ENCODE measurements around the gene KAT14. TPM values are rescaled to one million over a fixed set of nuclear protein-coding genes. Genes with fewer than 3 reads are reported as not detected.
"Not testable (repeated sequence)": the region's sequence is repeated elsewhere in the genome, so short reads cannot be mapped to it uniquely, and the experiment has no call there.

KAT14 gene
- total RNA-seq, 1 donor = 18.2 TPM

DNA sequence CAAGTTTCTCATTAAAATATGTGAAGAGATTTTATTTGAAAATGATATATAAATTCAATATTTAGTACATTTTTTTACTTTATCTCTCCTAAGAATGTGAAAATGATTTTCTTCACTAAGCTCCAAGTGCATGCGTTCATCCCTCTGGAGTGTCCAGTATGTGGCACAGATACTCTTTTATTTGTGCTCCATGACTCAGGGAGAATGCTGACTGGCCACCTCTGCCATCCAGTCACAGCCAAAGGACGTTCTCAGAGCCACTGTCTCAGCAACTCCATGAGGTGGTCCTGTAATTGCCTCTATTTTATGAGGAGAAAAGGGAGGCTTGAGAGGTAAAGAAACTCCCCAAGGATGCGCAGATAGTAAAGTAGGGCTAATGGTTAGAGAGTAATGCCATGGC, 58.3 kb downstream of the KAT14 start:
- H3K4me3 ChIP-seq (ENCODE audit: low read depth, low read length) = no peak overlapping the region
- DNase-seq (ENCODE audit: low read depth) = no peak
- TF ChIP-seq, protein P1, sequence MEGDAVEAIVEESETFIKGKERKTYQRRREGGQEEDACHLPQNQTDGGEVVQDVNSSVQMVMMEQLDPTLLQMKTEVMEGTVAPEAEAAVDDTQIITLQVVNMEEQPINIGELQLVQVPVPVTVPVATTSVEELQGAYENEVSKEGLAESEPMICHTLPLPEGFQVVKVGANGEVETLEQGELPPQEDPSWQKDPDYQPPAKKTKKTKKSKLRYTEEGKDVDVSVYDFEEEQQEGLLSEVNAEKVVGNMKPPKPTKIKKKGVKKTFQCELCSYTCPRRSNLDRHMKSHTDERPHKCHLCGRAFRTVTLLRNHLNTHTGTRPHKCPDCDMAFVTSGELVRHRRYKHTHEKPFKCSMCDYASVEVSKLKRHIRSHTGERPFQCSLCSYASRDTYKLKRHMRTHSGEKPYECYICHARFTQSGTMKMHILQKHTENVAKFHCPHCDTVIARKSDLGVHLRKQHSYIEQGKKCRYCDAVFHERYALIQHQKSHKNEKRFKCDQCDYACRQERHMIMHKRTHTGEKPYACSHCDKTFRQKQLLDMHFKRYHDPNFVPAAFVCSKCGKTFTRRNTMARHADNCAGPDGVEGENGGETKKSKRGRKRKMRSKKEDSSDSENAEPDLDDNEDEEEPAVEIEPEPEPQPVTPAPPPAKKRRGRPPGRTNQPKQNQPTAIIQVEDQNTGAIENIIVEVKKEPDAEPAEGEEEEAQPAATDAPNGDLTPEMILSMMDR (IDR thresholded peaks at IDR 0.05; ENCODE audit: insufficient read depth, low read length) = no peak

DNA sequence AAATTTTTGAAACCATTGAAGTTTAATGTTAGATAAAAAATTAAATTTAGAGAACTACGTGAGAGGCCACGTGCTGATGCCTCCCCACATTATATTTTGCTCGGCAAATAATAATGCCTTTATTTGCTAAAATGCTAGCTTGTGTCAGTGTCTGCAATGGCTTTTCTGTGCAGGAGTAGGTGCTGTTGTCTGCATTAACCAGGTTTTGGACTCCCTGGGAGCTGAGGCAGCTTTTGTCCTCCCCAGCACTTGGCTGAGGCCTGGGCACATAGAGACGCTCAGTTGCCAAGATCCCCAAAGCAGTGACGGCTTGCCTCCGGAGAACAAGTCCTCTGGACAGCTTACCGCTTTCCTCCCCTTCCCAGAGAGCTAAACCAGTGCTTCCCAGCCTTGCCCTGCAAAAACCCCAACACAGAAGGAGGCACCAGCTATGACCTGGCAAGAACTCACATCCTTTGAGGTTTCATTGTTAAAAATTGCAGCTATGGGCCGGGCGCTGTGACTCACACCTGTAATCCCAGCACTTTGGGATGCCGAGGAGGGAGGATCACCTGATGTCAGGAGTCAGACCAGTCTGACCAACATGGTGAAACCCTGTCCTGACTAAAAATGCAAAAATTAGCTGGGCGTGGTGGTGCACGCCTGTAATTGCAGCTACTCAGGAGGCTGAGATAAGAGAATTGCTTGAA, 59.9 kb downstream of the KAT14 start:
- no peak overlapping the region for H3K4me3 ChIP-seq (ENCODE audit: low read depth, low read length)
- TF ChIP-seq, protein P1 (IDR thresholded peaks at IDR 0.05; ENCODE audit: insufficient read depth, low read length) = no peak
- no peak for DNase-seq (ENCODE audit: low read depth)

DNA sequence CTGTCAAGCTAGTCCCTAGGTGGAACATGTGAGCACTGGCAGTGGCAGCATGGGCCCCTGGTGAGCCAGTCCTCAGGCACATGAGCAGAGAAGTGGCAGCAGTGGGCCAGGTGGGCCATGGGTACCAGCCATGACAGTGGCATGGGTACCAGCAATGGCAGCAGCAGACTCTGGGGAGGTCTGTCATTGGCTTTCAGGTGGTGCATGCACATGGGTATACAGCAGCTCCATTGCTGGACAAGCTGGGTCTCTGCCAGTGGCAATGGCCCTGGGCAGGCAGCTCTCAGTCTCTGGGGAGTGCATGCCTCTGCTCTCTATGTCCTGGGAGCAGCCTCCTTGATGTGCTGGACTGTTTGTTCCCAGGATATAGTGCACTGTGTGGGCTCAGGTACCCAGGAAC, 65.3 kb downstream of the KAT14 start:
- no peak for DNase-seq (ENCODE audit: low read depth)
- H3K4me3 ChIP-seq (ENCODE audit: low read depth, low read length) = no peak overlapping the region
- TF ChIP-seq, protein P1 (IDR thresholded peaks at IDR 0.05; ENCODE audit: insufficient read depth, low read length) = no peak

DNA sequence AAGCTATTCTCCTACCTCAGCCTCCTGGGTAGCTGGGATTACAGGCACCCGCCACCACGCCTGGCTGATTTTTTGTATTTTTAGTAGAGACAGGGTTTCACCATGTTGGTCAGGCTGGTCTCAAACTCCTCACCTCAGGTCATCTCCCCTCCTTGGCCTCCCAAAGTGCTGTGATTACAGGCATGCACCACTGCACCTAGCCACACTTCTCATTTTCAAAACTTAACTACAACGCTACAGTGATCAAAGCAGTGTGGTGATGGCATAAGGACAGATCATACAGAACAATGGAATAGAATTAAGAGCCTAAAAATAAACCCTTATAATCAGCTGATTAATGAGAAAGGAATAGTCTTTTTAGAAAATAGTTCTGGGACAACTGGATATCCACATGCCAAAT, 66.0 kb downstream of the KAT14 start:
- DNase-seq (ENCODE audit: low read depth); H3K4me3 ChIP-seq (ENCODE audit: low read depth, low read length): not testable (repeated sequence)

DNA sequence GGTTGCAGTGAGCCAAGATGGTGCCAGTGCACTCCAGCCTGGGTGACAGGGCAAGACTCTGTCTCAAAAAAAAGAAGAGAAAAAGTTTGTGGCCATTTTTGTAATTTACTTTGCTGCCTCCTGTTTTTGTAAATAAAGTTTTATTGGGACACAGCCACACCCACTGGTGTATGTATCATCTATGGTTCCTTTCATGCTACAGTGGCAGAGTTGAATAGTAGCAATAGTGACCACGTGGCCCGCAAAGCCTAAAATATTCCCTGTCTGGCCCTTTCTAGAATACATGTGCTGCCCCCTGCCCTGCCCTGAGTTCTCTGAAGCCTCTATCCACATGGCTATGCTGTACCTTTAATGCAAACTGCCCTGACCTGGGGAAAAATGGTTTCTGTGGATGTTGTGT, 75.3 kb downstream of the KAT14 start:
- TF ChIP-seq, protein P1 (IDR thresholded peaks at IDR 0.05; ENCODE audit: insufficient read depth, low read length) = no peak
- DNase-seq (ENCODE audit: low read depth) = no peak
- no peak overlapping the region for H3K4me3 ChIP-seq (ENCODE audit: low read depth, low read length)

DNA sequence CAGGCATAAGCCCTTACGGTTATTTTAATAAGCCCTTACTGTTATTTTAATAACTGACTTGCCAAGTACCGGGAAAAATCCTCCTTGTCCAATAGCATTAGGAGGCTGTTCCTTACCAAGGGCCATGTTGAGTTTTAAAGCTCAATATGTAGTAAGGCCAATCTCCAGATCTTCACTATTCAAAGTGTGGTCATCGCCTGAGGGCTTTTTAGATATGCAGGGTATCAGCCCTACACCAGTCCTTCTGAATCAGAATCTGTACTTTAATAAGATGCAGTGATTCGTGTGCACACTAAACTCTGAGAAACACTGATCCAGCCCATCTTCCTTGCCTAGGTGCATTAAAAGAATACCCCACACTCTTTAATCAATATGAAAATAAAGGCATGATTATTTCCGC, 77.9 kb downstream of the KAT14 start:
- TF ChIP-seq, protein P1 (IDR thresholded peaks at IDR 0.05; ENCODE audit: insufficient read depth, low read length) = no peak

DNA sequence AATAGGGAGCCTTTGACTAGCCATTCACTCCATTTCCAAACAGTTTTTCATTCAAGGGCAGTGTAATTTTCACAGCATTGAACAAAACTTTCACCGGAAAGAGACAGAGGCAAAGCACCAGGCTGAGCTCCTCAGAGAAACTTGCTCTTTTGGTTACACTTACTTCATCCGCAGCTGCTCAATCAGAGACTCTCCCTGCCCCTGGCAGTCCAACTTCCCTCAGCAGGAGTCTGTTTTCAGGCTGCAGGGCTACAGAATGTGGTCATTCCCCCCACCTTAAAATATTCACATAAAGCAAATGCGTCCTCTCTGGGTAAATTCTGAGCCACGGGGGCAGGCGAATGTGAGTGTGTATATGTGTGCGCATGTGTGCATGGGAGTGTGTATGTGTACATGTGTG, 80.6 kb downstream of the KAT14 start:
- no peak for DNase-seq (ENCODE audit: low read depth)
- no peak overlapping the region for H3K4me3 ChIP-seq (ENCODE audit: low read depth, low read length)
- TF ChIP-seq, protein P1 (IDR thresholded peaks at IDR 0.05; ENCODE audit: insufficient read depth, low read length) = no peak

More for the DNA sequence above, 77.9 kb downstream of the KAT14 start:
- DNase-seq (ENCODE audit: low read depth) = no peak
- H3K4me3 ChIP-seq (ENCODE audit: low read depth, low read length) = no peak overlapping the region

Measured in fibroblast of the aortic adventitia (primary cell).